NCI-H1436 (cell line): ENCODE data around the gene MTHFD1.

Experiments
- DNase-seq: peaks from one replicate; lab custom pipeline; 2025; lab: John Stamatoyannopoulos, UW

MTHFD1 gene

GRCh38 chr14:64447876-64448670, 59.9 kb downstream of the MTHFD1 start:
- DNase-seq, result no peak

DNA sequence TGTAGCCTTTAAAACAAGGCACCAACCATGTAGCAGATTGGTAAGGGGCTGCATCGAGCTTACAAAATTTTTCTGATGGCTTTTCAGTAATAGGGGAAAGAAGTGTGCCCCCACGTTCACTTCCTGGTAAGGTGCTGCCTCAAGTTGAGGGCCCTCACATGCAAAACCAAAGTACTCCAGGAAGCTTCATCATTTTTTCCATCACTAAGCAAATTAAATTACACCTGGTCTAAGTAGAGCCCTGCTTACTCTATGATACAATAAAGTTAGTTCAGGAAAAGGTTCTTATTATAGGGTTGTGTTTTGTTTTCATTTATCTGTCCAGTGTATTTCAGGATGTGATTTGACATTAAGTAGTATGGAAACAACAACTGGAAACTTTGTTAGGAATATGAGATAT, 62.1 kb downstream of the MTHFD1 start:
- DNase-seq, result no peak

DNA sequence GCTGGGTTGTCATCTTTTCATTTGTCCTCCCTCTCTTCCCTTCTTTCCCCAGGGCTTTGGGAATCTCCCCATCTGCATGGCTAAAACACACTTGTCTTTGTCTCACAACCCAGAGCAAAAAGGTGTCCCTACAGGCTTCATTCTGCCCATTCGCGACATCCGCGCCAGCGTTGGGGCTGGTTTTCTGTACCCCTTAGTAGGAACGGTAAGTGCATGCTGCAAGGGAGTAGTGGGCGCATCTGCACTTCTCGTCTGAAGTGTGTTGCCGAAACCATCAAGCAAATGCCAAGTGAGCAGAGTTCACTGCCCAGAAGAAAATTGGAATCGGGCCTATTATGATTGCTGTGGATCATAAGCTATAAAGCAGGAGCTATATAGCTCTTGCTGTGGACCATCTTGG, 66.5 kb downstream of the MTHFD1 start:
- no peak for DNase-seq

DNA sequence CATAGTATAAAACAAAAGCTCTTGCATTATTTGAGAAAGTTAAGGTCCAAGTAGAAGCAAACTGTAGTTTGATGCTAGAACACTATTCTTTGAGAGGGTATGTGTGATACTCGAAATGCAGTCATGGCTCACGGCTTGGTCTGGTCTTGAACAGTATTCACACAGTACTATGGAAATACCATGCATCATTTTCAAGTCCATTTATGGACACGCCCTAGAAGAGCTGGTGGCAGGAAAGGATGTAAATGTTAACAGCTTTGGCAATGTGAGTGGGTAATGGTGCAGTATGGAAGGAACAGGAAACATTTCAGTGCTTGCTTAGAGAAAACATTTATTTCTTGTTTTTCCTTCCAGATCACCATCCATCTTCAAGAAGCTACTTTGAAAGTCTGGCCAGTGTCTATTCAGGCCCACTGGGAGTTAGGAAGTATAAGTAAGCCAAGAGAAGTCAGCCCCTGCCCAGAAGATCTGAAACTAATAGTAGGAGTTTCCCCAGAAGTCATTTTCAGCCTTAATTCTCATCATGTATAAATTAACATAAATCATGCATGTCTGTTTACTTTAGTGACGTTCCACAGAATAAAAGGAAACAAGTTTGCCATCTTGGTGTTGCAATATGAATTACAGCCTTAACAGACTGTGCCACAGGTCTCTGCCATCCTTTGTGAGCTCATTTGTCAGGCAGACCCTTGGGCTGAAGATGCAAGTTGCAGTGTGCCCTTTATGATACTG, 71.4 kb downstream of the MTHFD1 start:
- no peak for DNase-seq

GRCh38 chr14:64461221-64461620, 73.1 kb downstream of the MTHFD1 start:
- DNase-seq, result no peak

- DNase-seq, result no peak
These were observed 75.0 kb downstream of the MTHFD1 start for GRCh38 chr14:64463195-64463594.

GRCh38 chr14:64463873-64464272, 75.7 kb downstream of the MTHFD1 start:
- no peak for DNase-seq

GRCh38 chr14:64464651-64465050, 76.5 kb downstream of the MTHFD1 start:
- no peak for DNase-seq

- DNase-seq, result peak; percentile 84
These were observed 77.2 kb downstream of the MTHFD1 start, which contains the start of gene AKAP5 for GRCh38 chr14:64465191-64465822. Gene AKAP5, plus strand, starts transcription at chr14:64465499. Its CDS starts 2,896 bp downstream, at chr14:64468395.

- DNase-seq, result no peak
These were observed 77.8 kb downstream of the MTHFD1 start for GRCh38 chr14:64465831-64466554.

- DNase-seq, result no peak
These were observed 78.9 kb downstream of the MTHFD1 start for GRCh38 chr14:64467101-64467500.

- DNase-seq, result no peak
These were observed 79.4 kb downstream of the MTHFD1 start for GRCh38 chr14:64467566-64467965.

DNA sequence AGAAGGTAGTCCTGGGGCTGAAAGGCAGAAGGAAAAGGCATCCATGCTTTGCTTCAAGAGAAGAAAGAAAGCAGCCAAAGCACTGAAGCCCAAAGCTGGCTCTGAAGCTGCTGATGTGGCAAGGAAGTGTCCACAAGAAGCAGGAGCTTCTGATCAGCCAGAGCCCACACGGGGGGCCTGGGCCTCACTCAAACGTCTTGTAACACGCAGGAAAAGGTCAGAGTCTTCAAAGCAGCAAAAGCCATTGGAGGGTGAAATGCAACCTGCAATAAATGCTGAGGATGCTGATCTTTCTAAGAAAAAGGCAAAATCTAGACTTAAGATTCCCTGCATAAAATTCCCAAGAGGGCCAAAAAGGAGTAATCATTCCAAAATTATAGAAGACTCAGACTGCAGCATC, 80.3 kb downstream of the MTHFD1 start:
- no peak for DNase-seq

DNA sequence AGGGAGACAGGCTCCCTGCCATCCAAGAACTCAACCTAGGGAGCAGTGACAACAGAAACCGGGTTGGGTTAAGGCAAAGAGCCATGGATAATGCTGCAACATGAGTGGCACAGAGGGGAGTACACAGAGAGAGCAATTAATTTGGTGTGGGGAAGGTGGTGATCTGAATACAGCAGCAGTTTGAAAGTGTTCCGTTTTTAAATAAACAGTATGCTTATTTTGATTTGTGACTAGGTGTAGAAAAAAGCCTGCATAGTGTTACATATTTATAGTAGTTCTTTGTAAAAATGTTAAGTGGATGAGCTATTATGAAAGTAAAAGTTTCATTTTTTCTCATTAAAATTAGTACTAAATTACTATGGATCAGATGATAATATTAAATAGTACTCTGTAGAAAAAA, 85.9 kb downstream of the MTHFD1 start:
- DNase-seq, result no peak

GRCh38 chr14:64474698-64475097, 86.5 kb downstream of the MTHFD1 start:
- no peak for DNase-seq

DNA sequence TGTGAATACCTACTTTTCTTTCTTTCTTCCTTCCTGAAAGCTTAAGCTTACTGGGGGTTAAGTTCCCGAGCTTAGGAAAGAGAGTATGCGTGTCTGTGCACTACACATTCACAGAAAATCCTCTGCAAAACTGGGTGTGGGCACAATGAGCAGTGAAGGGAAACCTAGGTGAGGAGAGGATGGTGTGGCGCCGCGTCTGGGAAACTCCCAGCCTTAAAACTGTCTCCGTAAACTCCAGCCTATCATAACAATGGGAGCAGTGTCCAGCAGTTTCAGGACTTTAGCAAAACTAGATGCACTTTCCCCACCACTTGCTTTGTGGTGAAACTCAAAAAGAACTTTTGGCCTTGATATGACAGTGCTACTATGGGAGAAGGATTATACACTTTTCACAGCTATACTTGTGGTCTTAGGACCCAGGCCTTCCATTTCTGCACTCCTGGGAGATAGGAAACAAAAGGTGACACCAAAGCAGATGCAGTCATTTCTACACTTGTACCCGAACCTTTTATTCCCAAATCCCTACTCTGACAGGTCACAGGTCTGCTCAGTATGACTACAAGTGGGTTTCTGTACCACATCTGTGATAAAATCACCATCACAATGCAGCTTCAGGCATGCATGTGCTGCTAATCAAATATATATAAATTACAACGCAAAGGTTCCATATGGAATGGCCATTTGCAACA, 87.6 kb downstream of the MTHFD1 start:
- DNase-seq, result no peak

DNA sequence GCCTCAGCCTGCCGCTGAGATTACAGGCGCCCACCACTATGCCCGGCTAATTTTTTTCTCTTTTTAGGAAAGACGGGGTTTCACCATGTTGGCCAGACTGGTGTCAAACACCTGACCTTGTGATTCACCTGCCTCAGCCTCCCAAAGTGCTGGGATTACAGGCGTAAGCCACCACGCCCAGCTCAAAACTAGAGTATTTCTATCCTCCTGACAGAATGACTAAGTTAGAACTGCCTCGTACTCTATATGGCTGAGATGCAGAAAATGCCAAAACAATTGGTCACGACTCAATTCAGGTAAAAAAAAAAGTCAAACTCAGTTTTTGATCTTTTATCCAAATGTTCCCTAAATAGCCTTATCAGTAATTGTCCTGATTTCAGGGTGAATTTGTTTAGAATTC, 88.3 kb downstream of the MTHFD1 start:
- no peak for DNase-seq

DNA sequence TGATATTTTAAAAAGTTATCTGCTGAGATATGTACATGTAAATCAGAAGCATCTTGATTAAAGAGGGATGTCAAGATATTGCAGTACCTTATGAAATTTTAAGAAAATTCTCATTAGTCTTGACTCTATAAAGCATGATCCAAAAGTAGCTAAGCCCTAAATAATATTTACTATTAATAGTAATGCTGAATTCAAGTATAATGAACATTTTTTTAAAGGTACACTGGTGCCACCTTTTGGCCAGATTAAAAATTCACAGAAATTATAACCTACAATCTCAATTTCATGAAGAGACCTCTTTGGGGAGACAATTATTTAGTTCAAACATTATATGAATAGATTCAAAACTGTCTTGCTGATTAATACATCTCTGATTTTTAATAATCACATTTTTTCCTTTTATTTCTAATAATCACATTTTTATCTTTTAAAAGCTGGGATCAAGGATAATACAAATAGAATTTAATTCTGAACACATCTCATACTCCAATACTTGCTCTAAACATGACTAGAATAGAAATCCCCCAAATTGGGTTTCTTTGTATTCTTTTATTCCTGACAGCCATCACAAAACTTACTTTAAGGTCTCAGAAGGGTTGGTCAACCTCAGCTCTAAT, 90.6 kb downstream of the MTHFD1 start:
- DNase-seq, result no peak

- no peak for DNase-seq
These were observed 100.5 kb downstream of the MTHFD1 start for GRCh38 chr14:64488590-64489099.

- no peak for DNase-seq
These were observed 103.5 kb downstream of the MTHFD1 start for GRCh38 chr14:64491637-64492036.

DNA sequence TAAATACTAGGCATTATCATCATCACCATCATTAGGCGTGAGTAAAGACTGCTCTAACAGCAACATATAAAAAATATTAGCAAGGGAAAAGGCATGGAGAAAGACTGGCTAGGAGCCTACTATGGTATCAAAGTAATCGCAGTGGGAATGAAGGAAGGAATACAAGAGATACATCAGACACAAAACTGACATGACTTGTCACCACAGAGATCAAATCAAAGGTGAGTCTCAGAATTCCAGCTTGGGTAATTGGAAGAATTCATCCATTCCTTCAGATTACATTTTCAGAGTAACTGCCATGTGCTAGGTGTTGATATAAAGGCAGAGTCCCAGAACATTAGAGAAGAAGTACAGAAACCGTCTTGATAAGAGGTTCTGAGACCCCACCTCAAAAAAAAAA, 105.3 kb downstream of the MTHFD1 start:
- no peak for DNase-seq
